GM12892 (cell line): Measurements from ENCODE around the gene RTN4RL1.

ENCODE experiments used
- POLR2A ChIP-seq: IDR thresholded peaks from 2 replicates; pipeline ENCODE4 v1.6.1; 2011; ENCODE audit warnings: low read depth, low read length, control low read depth
- TAF1 ChIP-seq: IDR thresholded peaks from 2 replicates; pipeline ENCODE4 v1.6.1; 2011; ENCODE audit warnings: low read depth, mild to moderate bottlenecking, control low read depth, low read length, borderline replicate concordance

DNA sequence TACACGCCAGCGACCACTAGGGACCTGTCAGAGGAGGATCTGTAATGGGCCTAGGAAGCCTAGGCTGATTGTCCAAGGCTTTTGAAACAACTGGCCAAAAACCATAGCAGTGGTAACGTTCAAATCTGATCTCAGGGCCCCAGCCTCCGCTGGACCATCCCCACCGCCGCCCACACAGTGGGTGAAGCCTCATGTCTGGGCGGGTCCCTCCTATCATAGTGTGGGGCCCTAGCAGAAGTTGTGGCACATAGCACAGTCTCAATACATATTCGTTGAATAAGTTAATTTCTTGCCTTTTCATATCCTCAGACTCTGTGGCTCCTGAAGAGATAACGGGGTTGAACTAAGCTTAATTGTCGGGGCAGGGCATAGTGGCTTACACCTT lies 5.6 kb upstream of the RTN4RL1 start:
- TF ChIP-seq POLR2A (no peak), TAF1 (no peak)
